Measurements from ENCODE around the gene UNC5C.

Gene UNC5C

DNA sequence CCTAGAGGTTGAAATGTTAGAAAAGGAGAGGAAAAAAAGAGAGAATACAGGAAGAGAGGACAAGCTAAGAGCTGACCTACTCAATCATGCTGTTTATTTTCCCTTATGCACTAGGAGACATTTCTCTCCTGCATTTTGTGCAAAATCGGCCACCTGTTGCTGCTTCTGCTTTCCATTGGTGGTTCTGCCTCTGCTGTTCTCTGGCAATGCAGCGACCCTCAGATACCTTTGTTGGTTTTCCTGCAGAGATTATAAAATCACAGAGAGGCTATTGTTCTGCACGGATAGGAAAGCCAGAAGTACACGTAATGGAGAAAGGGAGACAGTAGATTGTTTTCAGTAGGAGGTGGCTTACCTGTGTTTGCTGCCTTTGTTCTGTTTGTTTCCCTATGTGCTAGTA lies 108.9 kb downstream of the UNC5C start:
- H3K9ac ChIP-seq (ENCODE audit: low read depth in 1 of 2, low read length in 2 of 2) = no peak overlapping the region
- H3K4me1 ChIP-seq (ENCODE audit: control insufficient read depth in 2 of 2, insufficient read depth in 2 of 2, low read length in 2 of 2) = no peaks in the 10 kb centered on the region
- H3K36me3 ChIP-seq (ENCODE audit: control insufficient read depth in 2 of 2, insufficient read depth in 2 of 2, low read length in 2 of 2) = no peaks in the 10 kb centered on the region
- H3K9me3 ChIP-seq (ENCODE audit: control insufficient read depth in 2 of 2, low read length in 2 of 2) = no peaks in the 10 kb centered on the region
- H3K27me3 ChIP-seq (ENCODE audit: control insufficient read depth in 2 of 2, insufficient read depth in 2 of 2, low read length in 2 of 2) = no peaks in the 10 kb centered on the region
- H3K4me3 ChIP-seq (ENCODE audit: low read length in 2 of 2) = no peak overlapping the region
- H3K27ac ChIP-seq (ENCODE audit: low read depth in 2 of 2, low read length in 2 of 2) = no peak overlapping the region

DNA sequence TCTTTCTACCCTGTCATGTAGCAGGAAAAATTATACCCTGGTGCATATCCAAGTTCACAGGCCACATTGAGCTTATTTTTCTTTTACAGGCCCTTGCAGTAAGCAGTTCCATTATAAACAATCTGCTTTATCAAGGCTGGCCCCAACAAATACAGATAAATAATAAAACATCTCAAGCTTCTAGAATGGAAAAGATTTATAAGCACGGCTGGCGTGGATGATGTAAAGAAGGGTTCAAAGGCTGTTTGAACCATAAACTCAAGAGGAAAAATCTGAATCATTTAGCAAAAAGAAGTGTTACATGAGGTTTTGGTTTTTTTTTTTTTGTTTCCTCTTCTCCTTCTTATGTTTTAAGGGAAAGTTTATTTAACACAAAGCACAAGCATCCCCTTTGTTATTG lies 109.7 kb downstream of the UNC5C start:
- Histone ChIP-seq H3K9me3 (ENCODE audit: control insufficient read depth in 2 of 2, low read length in 2 of 2) (no peaks in the 10 kb centered on the region), H3K4me3 (ENCODE audit: low read length in 2 of 2) (no peak overlapping the region), H3K27me3 (ENCODE audit: control insufficient read depth in 2 of 2, insufficient read depth in 2 of 2, low read length in 2 of 2) (no peaks in the 10 kb centered on the region), H3K27ac (ENCODE audit: low read depth in 2 of 2, low read length in 2 of 2) (no peak overlapping the region), H3K9ac (ENCODE audit: low read depth in 1 of 2, low read length in 2 of 2) (no peak overlapping the region), H3K4me1 (ENCODE audit: control insufficient read depth in 2 of 2, insufficient read depth in 2 of 2, low read length in 2 of 2) (no peaks in the 10 kb centered on the region), H3K36me3 (ENCODE audit: control insufficient read depth in 2 of 2, insufficient read depth in 2 of 2, low read length in 2 of 2) (no peaks in the 10 kb centered on the region)

GRCh38 chr4:95432466-95432865 lies 116.3 kb downstream of the UNC5C start:
- Histone ChIP-seq H3K4me3 (ENCODE audit: low read length in 2 of 2) (no peak overlapping the region), H3K9me3 (ENCODE audit: control insufficient read depth in 2 of 2, low read length in 2 of 2) (no peaks in the 10 kb centered on the region), H3K27ac (ENCODE audit: low read depth in 2 of 2, low read length in 2 of 2) (no peak overlapping the region), H3K27me3 (ENCODE audit: control insufficient read depth in 2 of 2, insufficient read depth in 2 of 2, low read length in 2 of 2) (no peaks in the 10 kb centered on the region), H3K36me3 (ENCODE audit: control insufficient read depth in 2 of 2, insufficient read depth in 2 of 2, low read length in 2 of 2) (no peaks in the 10 kb centered on the region), H3K9ac (ENCODE audit: low read depth in 1 of 2, low read length in 2 of 2) (no peak overlapping the region), H3K4me1 (ENCODE audit: control insufficient read depth in 2 of 2, insufficient read depth in 2 of 2, low read length in 2 of 2) (peaks cover 0 to 2% of the 10 kb centered on the region in 2 donors)

- no peak overlapping the region for H3K4me3 ChIP-seq (ENCODE audit: low read length in 2 of 2)
Measured at GRCh38 chr4:95431678-95432077, 117.1 kb downstream of the UNC5C start.

DNA sequence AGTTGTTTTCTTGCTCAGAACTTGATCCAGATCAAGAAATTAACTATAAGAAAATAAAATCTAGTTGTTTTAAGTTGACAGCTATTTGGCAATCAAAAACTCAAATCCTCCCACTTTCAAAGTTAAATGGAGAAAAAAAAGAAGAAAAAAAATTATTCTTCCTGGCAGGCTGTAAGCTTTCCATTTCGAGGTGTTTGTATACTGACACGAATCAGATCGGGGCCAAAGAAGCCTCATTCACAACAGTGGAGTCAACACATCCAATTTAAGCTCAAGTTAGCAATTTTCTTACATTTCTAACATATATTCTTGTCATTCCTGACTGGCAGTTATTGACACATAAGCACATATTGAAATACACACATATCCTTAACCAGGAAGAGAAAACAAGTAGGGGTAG lies 119.4 kb downstream of the UNC5C start:
- Histone ChIP-seq H3K4me3 (ENCODE audit: low read length in 2 of 2) (no peak overlapping the region), H3K9me3 (ENCODE audit: control insufficient read depth in 2 of 2, low read length in 2 of 2) (no peaks in the 10 kb centered on the region), H3K27ac (ENCODE audit: low read depth in 2 of 2, low read length in 2 of 2) (no peak overlapping the region), H3K4me1 (ENCODE audit: control insufficient read depth in 2 of 2, insufficient read depth in 2 of 2, low read length in 2 of 2) (peaks cover 0 to 2% of the 10 kb centered on the region in 2 donors), H3K36me3 (ENCODE audit: control insufficient read depth in 2 of 2, insufficient read depth in 2 of 2, low read length in 2 of 2) (no peaks in the 10 kb centered on the region), H3K27me3 (ENCODE audit: control insufficient read depth in 2 of 2, insufficient read depth in 2 of 2, low read length in 2 of 2) (no peaks in the 10 kb centered on the region), H3K9ac (ENCODE audit: low read depth in 1 of 2, low read length in 2 of 2) (no peak overlapping the region)

More at GRCh38 chr4:95431678-95432077, 117.1 kb downstream of the UNC5C start:
- H3K9ac ChIP-seq (ENCODE audit: low read depth in 1 of 2, low read length in 2 of 2) = no peak overlapping the region
- no peak overlapping the region for H3K27ac ChIP-seq (ENCODE audit: low read depth in 2 of 2, low read length in 2 of 2)
- H3K9me3 ChIP-seq (ENCODE audit: control insufficient read depth in 2 of 2, low read length in 2 of 2) = no peaks in the 10 kb centered on the region
- H3K27me3 ChIP-seq (ENCODE audit: control insufficient read depth in 2 of 2, insufficient read depth in 2 of 2, low read length in 2 of 2) = no peaks in the 10 kb centered on the region
- peaks cover 0 to 2% of the 10 kb centered on the region in 2 donors for H3K4me1 ChIP-seq (ENCODE audit: control insufficient read depth in 2 of 2, insufficient read depth in 2 of 2, low read length in 2 of 2)
- no peaks in the 10 kb centered on the region for H3K36me3 ChIP-seq (ENCODE audit: control insufficient read depth in 2 of 2, insufficient read depth in 2 of 2, low read length in 2 of 2)

- Histone ChIP-seq H3K4me1 (ENCODE audit: control insufficient read depth in 2 of 2, insufficient read depth in 2 of 2, low read length in 2 of 2) (peaks cover 0 to 2% of the 10 kb centered on the region in 2 donors), H3K9ac (ENCODE audit: low read depth in 1 of 2, low read length in 2 of 2) (no peak overlapping the region), H3K4me3 (ENCODE audit: low read length in 2 of 2) (no peak overlapping the region), H3K27ac (ENCODE audit: low read depth in 2 of 2, low read length in 2 of 2) (no peak overlapping the region), H3K27me3 (ENCODE audit: control insufficient read depth in 2 of 2, insufficient read depth in 2 of 2, low read length in 2 of 2) (no peaks in the 10 kb centered on the region), H3K36me3 (ENCODE audit: control insufficient read depth in 2 of 2, insufficient read depth in 2 of 2, low read length in 2 of 2) (no peaks in the 10 kb centered on the region), H3K9me3 (ENCODE audit: control insufficient read depth in 2 of 2, low read length in 2 of 2) (no peaks in the 10 kb centered on the region)
Measured at GRCh38 chr4:95428291-95429070, 120.3 kb downstream of the UNC5C start.

- Histone ChIP-seq H3K9me3 (ENCODE audit: control insufficient read depth in 2 of 2, low read length in 2 of 2) (no peaks in the 10 kb centered on the region), H3K9ac (ENCODE audit: low read depth in 1 of 2, low read length in 2 of 2) (no peak overlapping the region), H3K27me3 (ENCODE audit: control insufficient read depth in 2 of 2, insufficient read depth in 2 of 2, low read length in 2 of 2) (no peaks in the 10 kb centered on the region), H3K4me3 (ENCODE audit: low read length in 2 of 2) (no peak overlapping the region), H3K27ac (ENCODE audit: low read depth in 2 of 2, low read length in 2 of 2) (no peak overlapping the region), H3K4me1 (ENCODE audit: control insufficient read depth in 2 of 2, insufficient read depth in 2 of 2, low read length in 2 of 2) (peaks cover 0 to 2% of the 10 kb centered on the region in 2 donors), H3K36me3 (ENCODE audit: control insufficient read depth in 2 of 2, insufficient read depth in 2 of 2, low read length in 2 of 2) (no peaks in the 10 kb centered on the region)
Measured at GRCh38 chr4:95426455-95426854, 122.3 kb downstream of the UNC5C start.

- no peak overlapping the region for H3K27ac ChIP-seq (ENCODE audit: low read depth in 2 of 2, low read length in 2 of 2)
- H3K9me3 ChIP-seq (ENCODE audit: control insufficient read depth in 2 of 2, low read length in 2 of 2) = no peaks in the 10 kb centered on the region
- no peak overlapping the region for H3K4me3 ChIP-seq (ENCODE audit: low read length in 2 of 2)
- no peaks in the 10 kb centered on the region for H3K36me3 ChIP-seq (ENCODE audit: control insufficient read depth in 2 of 2, insufficient read depth in 2 of 2, low read length in 2 of 2)
- no peaks in the 10 kb centered on the region for H3K4me1 ChIP-seq (ENCODE audit: control insufficient read depth in 2 of 2, insufficient read depth in 2 of 2, low read length in 2 of 2)
- no peaks in the 10 kb centered on the region for H3K27me3 ChIP-seq (ENCODE audit: control insufficient read depth in 2 of 2, insufficient read depth in 2 of 2, low read length in 2 of 2)
- H3K9ac ChIP-seq (ENCODE audit: low read depth in 1 of 2, low read length in 2 of 2) = no peak overlapping the region
Measured at GRCh38 chr4:95422436-95422835, 126.3 kb downstream of the UNC5C start.

DNA sequence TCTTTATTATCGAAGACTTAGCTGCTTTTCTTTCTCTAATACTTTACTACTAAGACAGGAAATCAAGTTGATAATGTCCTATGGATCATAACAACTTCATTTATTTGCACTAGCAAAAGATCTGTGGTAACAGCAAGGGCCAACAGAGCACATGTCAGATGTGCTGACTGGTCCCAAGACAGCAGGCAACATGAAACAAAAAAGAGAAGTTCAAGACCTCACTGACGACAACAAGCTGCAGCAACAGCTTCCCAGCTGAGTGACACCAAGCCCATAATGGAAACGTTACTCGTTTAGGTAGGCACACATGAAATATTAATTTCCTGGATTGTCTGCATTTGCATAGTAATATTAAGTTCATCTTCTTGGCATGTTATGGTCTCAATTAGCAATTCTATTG lies 126.9 kb downstream of the UNC5C start:
- H3K4me3 ChIP-seq (ENCODE audit: low read length in 2 of 2) = no peak overlapping the region
- no peak overlapping the region for H3K9ac ChIP-seq (ENCODE audit: low read depth in 1 of 2, low read length in 2 of 2)

GRCh38 chr4:95417531-95417930 lies 131.2 kb downstream of the UNC5C start:
- H3K27me3 ChIP-seq (ENCODE audit: control insufficient read depth in 2 of 2, insufficient read depth in 2 of 2, low read length in 2 of 2) = no peaks in the 10 kb centered on the region
- H3K9ac ChIP-seq (ENCODE audit: low read depth in 1 of 2, low read length in 2 of 2) = no peak overlapping the region
- H3K36me3 ChIP-seq (ENCODE audit: control insufficient read depth in 2 of 2, insufficient read depth in 2 of 2, low read length in 2 of 2) = no peaks in the 10 kb centered on the region
- H3K9me3 ChIP-seq (ENCODE audit: control insufficient read depth in 2 of 2, low read length in 2 of 2) = no peaks in the 10 kb centered on the region
- no peak overlapping the region for H3K27ac ChIP-seq (ENCODE audit: low read depth in 2 of 2, low read length in 2 of 2)
- H3K4me3 ChIP-seq (ENCODE audit: low read length in 2 of 2) = no peak overlapping the region
- H3K4me1 ChIP-seq (ENCODE audit: control insufficient read depth in 2 of 2, insufficient read depth in 2 of 2, low read length in 2 of 2) = no peaks in the 10 kb centered on the region

More for the DNA sequence above, 126.9 kb downstream of the UNC5C start:
- H3K9me3 ChIP-seq (ENCODE audit: control insufficient read depth in 2 of 2, low read length in 2 of 2) = no peaks in the 10 kb centered on the region
- no peaks in the 10 kb centered on the region for H3K4me1 ChIP-seq (ENCODE audit: control insufficient read depth in 2 of 2, insufficient read depth in 2 of 2, low read length in 2 of 2)
- no peak overlapping the region for H3K27ac ChIP-seq (ENCODE audit: low read depth in 2 of 2, low read length in 2 of 2)
- no peaks in the 10 kb centered on the region for H3K27me3 ChIP-seq (ENCODE audit: control insufficient read depth in 2 of 2, insufficient read depth in 2 of 2, low read length in 2 of 2)
- no peaks in the 10 kb centered on the region for H3K36me3 ChIP-seq (ENCODE audit: control insufficient read depth in 2 of 2, insufficient read depth in 2 of 2, low read length in 2 of 2)

Measured in mucosa of rectum (tissue), 2 donors.